ENCODE measurements around the gene UGT2B7.

GRCh38 chr4:69147334-69147733 lies 51.1 kb downstream of the UGT2B7 start:
- no peak for TF ChIP-seq CTCF (conservative IDR thresholded peaks at IDR 0.05; ENCODE audit: low read length)
- no peak for TF ChIP-seq EZH2phosphoT487 (IDR thresholded peaks at IDR 0.05; ENCODE audit: borderline replicate concordance, low read depth, low read length)

All from OCI-LY7 (cell line).